SK-N-SH treated with all-trans-retinoic acid at 6 μM for 48 hours (cell line): ENCODE measurements around the gene SRP54.
"Not testable (repeated sequence)": the region's sequence is repeated elsewhere in the genome, so short reads cannot be mapped to it uniquely, and the experiment has no call there.

Experiments used
- ATAC-seq: fragments of 200-7000 bp; cut with Tn5 transposase; 3 replicates; pipeline ENCODE4 v1.9.1; 2020; ENCODE audit warnings: mild to moderate bottlenecking, moderate library complexity
- ARNTL ChIP-seq: fragments of 450-650 bp; formaldehyde crosslinking; IDR thresholded peaks from 2 replicates; pipeline ENCODE4 v1.5.0; 2020; ENCODE audit warnings: low read depth, mild to moderate bottlenecking, moderate library complexity, borderline replicate concordance
- BACH2 ChIP-seq: fragments of 250-450 bp; sonication (Bioruptor Pico); IDR thresholded peaks from 2 replicates; pipeline ENCODE4 v1.9.0; 2021; ENCODE audit warnings: mild to moderate bottlenecking, borderline replicate concordance
- CREB5 ChIP-seq: fragments of 250-450 bp; sonication (Bioruptor Pico); IDR thresholded peaks from 2 replicates; pipeline ENCODE4 v1.5.1; 2020; ENCODE audit warnings: low read depth, mild to moderate bottlenecking, moderate library complexity
- CSDC2 ChIP-seq: fragments of 250-450 bp; sonication (Bioruptor Pico); IDR thresholded peaks from 2 replicates; pipeline ENCODE4 v1.5.0; 2020; ENCODE audit warnings: mild to moderate bottlenecking, moderate library complexity
- CSRNP3 ChIP-seq: fragments of 250-450 bp; sonication (Bioruptor Pico); IDR thresholded peaks from 2 replicates; pipeline ENCODE4 v1.5.1; 2021; ENCODE audit warnings: mild to moderate bottlenecking, moderate library complexity
- ESRRG ChIP-seq: fragments of 250-450 bp; sonication (Bioruptor Pico); IDR thresholded peaks from 2 replicates; pipeline ENCODE4 v1.6.1; 2021; ENCODE audit warnings: mild to moderate bottlenecking
- GLIS3 ChIP-seq: fragments of 250-450 bp; sonication (Bioruptor Pico); IDR thresholded peaks from 2 replicates; pipeline ENCODE4 v1.5.0; 2020; ENCODE audit warnings: mild to moderate bottlenecking, moderate library complexity
- ISL1 ChIP-seq: fragments of 250-450 bp; sonication (Bioruptor Pico); IDR thresholded peaks from 2 replicates; pipeline ENCODE4 v2.1.2; 2022; ENCODE audit warnings: mild to moderate bottlenecking, moderate library complexity
- OSR1 ChIP-seq: fragments of 250-450 bp; sonication (Bioruptor Pico); IDR thresholded peaks from 2 replicates; pipeline ENCODE4 v1.8.0; 2022; ENCODE audit warnings: moderate library complexity, mild to moderate bottlenecking, inconsistent platforms
- PATZ1 ChIP-seq: fragments of 250-450 bp; sonication (Bioruptor Pico); IDR thresholded peaks from 2 replicates; pipeline ENCODE4 v1.8.0; 2020; ENCODE audit warnings: mild to moderate bottlenecking, moderate library complexity, borderline replicate concordance
- POU6F1 ChIP-seq: fragments of 250-450 bp; sonication (Bioruptor Pico); IDR thresholded peaks from 2 replicates; pipeline ENCODE4 v1.8.0; 2021; ENCODE audit warnings: low read depth, mild to moderate bottlenecking, moderate library complexity, borderline replicate concordance
- PPARA ChIP-seq: fragments of 250-450 bp; sonication (Bioruptor Pico); IDR thresholded peaks from 2 replicates; pipeline ENCODE4 v1.5.0; 2020; ENCODE audit warnings: mild to moderate bottlenecking, borderline replicate concordance
- RARB ChIP-seq: fragments of 250-450 bp; sonication (Bioruptor Pico); IDR thresholded peaks from 2 replicates; pipeline ENCODE4 v1.8.0; 2021; ENCODE audit warnings: mild to moderate bottlenecking, moderate library complexity
- SNAI2 ChIP-seq: fragments of 250-450 bp; sonication (Bioruptor Pico); IDR thresholded peaks from 2 replicates; pipeline ENCODE4 v1.5.0; 2020; ENCODE audit warnings: mild to moderate bottlenecking, moderate library complexity
- TCF4 ChIP-seq: fragments of 250-450 bp; sonication (Bioruptor Pico); IDR thresholded peaks from 2 replicates; pipeline ENCODE4 v1.8.0; 2021; ENCODE audit warnings: mild to moderate bottlenecking, moderate library complexity, borderline replicate concordance
- TOX ChIP-seq: fragments of 250-450 bp; sonication (Bioruptor Pico); IDR thresholded peaks from 2 replicates; pipeline ENCODE4 v1.8.0; 2021; ENCODE audit warnings: mild to moderate bottlenecking, moderate library complexity, borderline replicate concordance
- TSHZ2 ChIP-seq: fragments of 250-450 bp; sonication (Bioruptor Pico); IDR thresholded peaks from 2 replicates; pipeline ENCODE4 v1.5.0; 2020; ENCODE audit warnings: mild to moderate bottlenecking, moderate library complexity
- ZFP3 ChIP-seq: fragments of 250-450 bp; sonication (Bioruptor Pico); IDR thresholded peaks from 2 replicates; pipeline ENCODE4 v1.5.0; 2020; ENCODE audit warnings: mild to moderate bottlenecking, moderate library complexity
- ZFP30 ChIP-seq: fragments of 450-650 bp; formaldehyde crosslinking; IDR thresholded peaks from 2 replicates; pipeline ENCODE4 v1.5.0; 2022; ENCODE audit warnings: mild to moderate bottlenecking, moderate library complexity
- ZNF565 ChIP-seq: fragments of 450-650 bp; formaldehyde crosslinking; conservative IDR thresholded peaks from 2 replicates; pipeline ENCODE4 v1.5.0; 2020; ENCODE audit warnings: low read depth, mild to moderate bottlenecking, moderate library complexity
- ZNF70 ChIP-seq: fragments of 450-650 bp; formaldehyde crosslinking; IDR thresholded peaks from 2 replicates; pipeline ENCODE4 v1.5.0; 2020; ENCODE audit warnings: mild to moderate bottlenecking, moderate library complexity
- ZNF8 ChIP-seq: fragments of 450-650 bp; formaldehyde crosslinking; IDR thresholded peaks from 2 replicates; pipeline ENCODE4 v1.5.0; 2020; ENCODE audit warnings: mild to moderate bottlenecking, moderate library complexity

Gene SRP54

GRCh38 chr14:35051796-35052195, 69.0 kb downstream of the SRP54 start:
- ATAC-seq: no peak
- TF ChIP-seq ESRRG (CRISPR knock-in tag) (no peak), PPARA (CRISPR knock-in tag) (no peak), ZFP30 (CRISPR knock-in tag) (no peak), ZNF70 (CRISPR knock-in tag) (no peak), ARNTL (no peak), TSHZ2 (CRISPR knock-in tag) (no peak), POU6F1 (CRISPR knock-in tag) (no peak), PATZ1 (no peak), SNAI2 (no peak), BACH2 (no peak), ISL1 (CRISPR knock-in tag) (no peak), GLIS3 (CRISPR knock-in tag) (no peak), ZNF565 (CRISPR knock-in tag) (no peak), CSRNP3 (CRISPR knock-in tag) (no peak)

- no peak for ATAC-seq
- no peak for TF ChIP-seq ARNTL
- no peak for TF ChIP-seq OSR1
- no peak for TF ChIP-seq BACH2
- no peak for TF ChIP-seq ZFP3
- TF ChIP-seq TOX (CRISPR knock-in tag): no peak
- no peak for TF ChIP-seq ZNF565 (CRISPR knock-in tag)
- no peak for TF ChIP-seq GLIS3 (CRISPR knock-in tag)
- no peak for TF ChIP-seq ZNF70 (CRISPR knock-in tag)
- TF ChIP-seq RARB (CRISPR knock-in tag): no peak
- no peak for TF ChIP-seq POU6F1 (CRISPR knock-in tag)
- TF ChIP-seq TCF4 (CRISPR knock-in tag): no peak
- TF ChIP-seq CREB5 (CRISPR knock-in tag): no peak
- no peak for TF ChIP-seq PATZ1
- TF ChIP-seq ZNF8: no peak
- TF ChIP-seq CSDC2 (CRISPR knock-in tag): no peak
- TF ChIP-seq SNAI2: no peak
- no peak for TF ChIP-seq ISL1 (CRISPR knock-in tag)
- no peak for TF ChIP-seq PPARA (CRISPR knock-in tag)
These were observed 69.8 kb downstream of the SRP54 start for GRCh38 chr14:35052637-35053036.

- not testable (repeated sequence) for ATAC-seq
These were observed 78.5 kb downstream of the SRP54 start for GRCh38 chr14:35061113-35061791.

- ATAC-seq: not testable (repeated sequence)
These were observed 82.9 kb downstream of the SRP54 start for GRCh38 chr14:35065731-35066130.
